GM12891 (cell line): ENCODE data around the gene TCP11L2.

Experiments
- PAX5 ChIP-seq: IDR thresholded peaks from 2 replicates; pipeline ENCODE4 v1.6.1; 2011; ENCODE audit warnings: low read length, moderate library complexity, mild to moderate bottlenecking; ENCODE audit not compliant: insufficient read depth, severe bottlenecking
- POLR2A ChIP-seq: IDR thresholded peaks from 2 replicates; pipeline ENCODE4 v1.6.1; 2011; ENCODE audit warnings: low read depth, low read length, control low read depth
- POLR2AphosphoS5 ChIP-seq: IDR thresholded peaks from 2 replicates; pipeline ENCODE4 v1.6.1; 2011; ENCODE audit warnings: low read depth, low read length, control low read depth
- POU2F2 ChIP-seq: IDR thresholded peaks from 2 replicates; pipeline ENCODE4 v1.6.1; 2011; ENCODE audit warnings: low read depth, mild to moderate bottlenecking, control low read depth, low read length, moderate library complexity
- SPI1 ChIP-seq: IDR thresholded peaks from 2 replicates; pipeline ENCODE4 v1.6.1; 2011; ENCODE audit warnings: low read depth, low read length, control low read depth
- TAF1 ChIP-seq: IDR thresholded peaks from 2 replicates; pipeline ENCODE4 v1.6.1; 2011; ENCODE audit warnings: low read depth, low read length, control low read depth

DNA sequence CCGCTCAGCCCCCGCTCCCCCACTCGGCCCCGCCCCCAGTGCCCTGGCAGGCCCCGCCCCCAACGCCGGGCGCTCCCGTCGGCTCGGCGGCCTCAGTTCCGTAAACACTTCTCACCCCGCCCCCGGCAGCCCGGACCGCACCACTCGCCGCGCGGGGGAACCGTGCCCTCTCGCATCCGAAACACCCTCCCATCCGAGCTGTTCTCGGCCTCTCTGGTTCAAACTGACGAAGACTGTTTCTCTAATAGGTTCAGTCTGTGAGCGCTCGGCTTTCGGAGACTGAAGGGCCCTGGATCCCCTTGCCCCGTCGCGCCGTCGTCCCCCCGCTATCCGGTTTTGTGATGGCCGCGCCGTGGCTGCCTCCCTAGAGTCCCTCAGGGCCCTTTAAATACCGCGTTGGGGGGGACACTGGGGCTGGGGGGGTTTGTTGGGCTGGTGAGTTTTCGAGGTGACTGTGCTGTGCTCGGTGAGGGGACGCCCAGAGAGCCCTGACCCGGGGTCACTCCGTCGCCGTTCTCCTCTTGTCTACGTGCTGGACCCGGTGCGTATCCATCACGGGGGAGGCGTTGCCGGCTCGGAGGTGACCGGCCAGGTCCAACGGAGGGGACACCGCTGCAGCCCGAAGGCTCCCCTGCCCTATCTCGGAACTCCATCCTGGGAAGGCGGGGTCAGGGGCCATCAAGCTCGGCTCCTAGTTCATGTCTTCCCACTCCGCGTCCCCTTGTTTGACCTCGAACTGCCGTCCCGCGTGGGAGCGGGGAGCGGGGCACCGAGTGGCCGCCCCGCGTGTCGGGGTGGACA lies at the start of gene TCP11L2:
- TF ChIP-seq POLR2A, result no peak
- TF ChIP-seq POLR2AphosphoS5, result no peak
- TF ChIP-seq TAF1, result peak; percentile 24; the same call in 1 of the 2 replicates
- no peak for TF ChIP-seq PAX5
- 0 out of 2 replicates have a peak, but pooled peaks have one; percentile 30 for TF ChIP-seq SPI1
- TF ChIP-seq POU2F2, result no peak
